HTERT RPE-1 (cell line): ENCODE measurements around the gene CDK5.
"Not testable (repeated sequence)": the region's sequence is repeated elsewhere in the genome, so short reads cannot be mapped to it uniquely, and the experiment has no call there.

Experiments used
- in situ Hi-C: fragments of 300-500 bp; cut with MboI; formaldehyde crosslinking; loops from 4 replicates; pipeline ENCODE4 v1.14.3; 2020; ENCODE audit warnings: low sequenced_read_pairs

CDK5 gene

GRCh38 chr7:151017370-151017952, 40.2 kb downstream of the CDK5 start:
- in situ Hi-C loops: no loop called here

- in situ Hi-C loops: no loop called here
Measured at GRCh38 chr7:151016942-151017341, 40.8 kb downstream of the CDK5 start.

GRCh38 chr7:151016505-151016904, 41.2 kb downstream of the CDK5 start:
- in situ Hi-C loops: no loop called here

- in situ Hi-C loops: no loop called here
Measured at GRCh38 chr7:151015967-151016366, 41.7 kb downstream of the CDK5 start.

- in situ Hi-C loops: no loop called here
Measured at GRCh38 chr7:151014950-151015349, 42.7 kb downstream of the CDK5 start.

- in situ Hi-C loops: no loop called here
Measured at GRCh38 chr7:151013733-151014497, 43.8 kb downstream of the CDK5 start.

- in situ Hi-C loops: no loop called here
Measured at GRCh38 chr7:151013356-151013732, 44.4 kb downstream of the CDK5 start.

GRCh38 chr7:151012911-151013347, 44.8 kb downstream of the CDK5 start:
- in situ Hi-C loops: no loop called here

GRCh38 chr7:151012031-151012692, 45.5 kb downstream of the CDK5 start:
- in situ Hi-C loops: no loop called here

GRCh38 chr7:151011616-151012015, 46.1 kb downstream of the CDK5 start:
- in situ Hi-C loops: not testable (repeated sequence)

- in situ Hi-C loops: no loop called here
Measured at GRCh38 chr7:151011097-151011409, 46.6 kb downstream of the CDK5 start.

GRCh38 chr7:151010307-151011096, 47.2 kb downstream of the CDK5 start:
- in situ Hi-C loops: no loop called here

- in situ Hi-C loops: no loop called here
Measured at GRCh38 chr7:151010037-151010306, 47.7 kb downstream of the CDK5 start.

- in situ Hi-C loops: no loop called here
Measured at GRCh38 chr7:151009327-151010036, 48.2 kb downstream of the CDK5 start.

- in situ Hi-C loops: no loop called here
Measured at GRCh38 chr7:151008511-151009323, 49.0 kb downstream of the CDK5 start.

- in situ Hi-C loops: no loop called here
Measured at GRCh38 chr7:151008143-151008510, 49.6 kb downstream of the CDK5 start.

GRCh38 chr7:151007469-151007898, 50.2 kb downstream of the CDK5 start:
- in situ Hi-C loops: no loop called here

- in situ Hi-C loops: no loop called here
Measured at GRCh38 chr7:151006590-151007300, 51.0 kb downstream of the CDK5 start.

GRCh38 chr7:151005566-151005965, 52.1 kb downstream of the CDK5 start:
- in situ Hi-C loops: no loop called here
